Subcutaneous abdominal adipose tissue (tissue), 5 donors: ENCODE measurements around the gene GRAMD2A.

Experiments used
- H3K27ac ChIP-seq: one replicate; pipeline ENCODE4 v1.7.0; 2013; ENCODE audit warnings: low read depth, mild to moderate bottlenecking, inconsistent platforms, low read length, moderate library complexity
- H3K27me3 ChIP-seq, 5 donors: one replicate each; pipeline ENCODE4 v1.7.0; 2013; ENCODE audit warnings: low read length in 5 of 5, inconsistent platforms in 1 of 5; ENCODE audit not compliant: control insufficient read depth in 5 of 5, insufficient read depth in 4 of 5
- H3K36me3 ChIP-seq, 5 donors: one replicate each; pipeline ENCODE4 v1.7.0; 2013; ENCODE audit warnings: low read length in 5 of 5; ENCODE audit not compliant: control insufficient read depth in 5 of 5, insufficient read depth in 5 of 5
- H3K4me1 ChIP-seq, 5 donors: one replicate each; pipeline ENCODE4 v1.7.0; 2013; ENCODE audit warnings: low read length in 5 of 5, mild to moderate bottlenecking in 3 of 5, moderate library complexity in 1 of 5; ENCODE audit not compliant: control insufficient read depth in 5 of 5, insufficient read depth in 5 of 5
- H3K4me3 ChIP-seq, 5 donors: one replicate each; pipeline ENCODE4 v1.7.0; 2013; ENCODE audit warnings: low read length in 5 of 5, low read depth in 1 of 5
- H3K9ac ChIP-seq, 5 donors: one replicate each; pipeline ENCODE4 v1.7.0; 2013; ENCODE audit warnings: low read length in 5 of 5, mild to moderate bottlenecking in 4 of 5, moderate library complexity in 3 of 5
- H3K9me3 ChIP-seq, 5 donors: one replicate each; pipeline ENCODE4 v1.7.0; 2013; ENCODE audit warnings: low read length in 5 of 5; ENCODE audit not compliant: control insufficient read depth in 5 of 5
- donor health status: healthy.
- donor health status: healthy.
- donor health status: healthy.
- donor health status: healthy.
- donor health status: healthy.

GRAMD2A gene

GRCh38 chr15:72169921-72170611, 27.5 kb downstream of the GRAMD2A start:
- H3K36me3 ChIP-seq = no peaks in the 10 kb centered on the region
- peaks cover 0 to 18% (median 12%) of the 10 kb centered on the region in 5 donors for H3K27me3 ChIP-seq
- no peak overlapping the region for H3K4me3 ChIP-seq
- no peak overlapping the region for H3K27ac ChIP-seq
- H3K9ac ChIP-seq = no peak overlapping the region
- H3K4me1 ChIP-seq = no peaks in the 10 kb centered on the region
- H3K9me3 ChIP-seq = no peaks in the 10 kb centered on the region

GRCh38 chr15:72169236-72169920, 28.2 kb downstream of the GRAMD2A start:
- Histone ChIP-seq H3K36me3 (no peaks in the 10 kb centered on the region), H3K9me3 (no peaks in the 10 kb centered on the region), H3K27ac (no peak overlapping the region), H3K9ac (no peak overlapping the region), H3K27me3 (peaks cover 0 to 13% (median 10%) of the 10 kb centered on the region in 5 donors), H3K4me1 (no peaks in the 10 kb centered on the region), H3K4me3 (no peak overlapping the region)

- H3K36me3 ChIP-seq = no peaks in the 10 kb centered on the region
- no peaks in the 10 kb centered on the region for H3K9me3 ChIP-seq
- H3K9ac ChIP-seq = no peak overlapping the region
- no peak overlapping the region for H3K27ac ChIP-seq
- peaks cover 0 to 13% (median 9%) of the 10 kb centered on the region in 5 donors for H3K27me3 ChIP-seq
- no peaks in the 10 kb centered on the region for H3K4me1 ChIP-seq
- no peak overlapping the region for H3K4me3 ChIP-seq
These were observed 28.8 kb downstream of the GRAMD2A start for GRCh38 chr15:72168808-72169190.

GRCh38 chr15:72168131-72168807, 29.3 kb downstream of the GRAMD2A start:
- Histone ChIP-seq H3K36me3 (no peaks in the 10 kb centered on the region), H3K27ac (no peak overlapping the region), H3K4me3 (no peak overlapping the region), H3K4me1 (no peaks in the 10 kb centered on the region), H3K9me3 (no peaks in the 10 kb centered on the region), H3K27me3 (peaks cover 0 to 12% (median 9%) of the 10 kb centered on the region in 5 donors), H3K9ac (no peak overlapping the region)

GRCh38 chr15:72167445-72167844, 30.1 kb downstream of the GRAMD2A start:
- Histone ChIP-seq H3K9ac (no peak overlapping the region), H3K4me1 (no peaks in the 10 kb centered on the region), H3K27me3 (peaks cover 0 to 10% (median 6%) of the 10 kb centered on the region in 5 donors), H3K9me3 (no peaks in the 10 kb centered on the region), H3K36me3 (no peaks in the 10 kb centered on the region), H3K27ac (no peak overlapping the region), H3K4me3 (no peak overlapping the region)

- Histone ChIP-seq H3K4me3 (no peak overlapping the region), H3K4me1 (no peaks in the 10 kb centered on the region), H3K36me3 (no peaks in the 10 kb centered on the region), H3K9ac (no peak overlapping the region), H3K9me3 (no peaks in the 10 kb centered on the region), H3K27ac (no peak overlapping the region), H3K27me3 (peaks cover 0 to 10% (median 6%) of the 10 kb centered on the region in 5 donors)
These were observed 30.7 kb downstream of the GRAMD2A start for GRCh38 chr15:72166716-72167417.

- Histone ChIP-seq H3K9me3 (no peaks in the 10 kb centered on the region), H3K9ac (no peak overlapping the region), H3K27ac (no peak overlapping the region), H3K4me3 (no peak overlapping the region), H3K36me3 (no peaks in the 10 kb centered on the region), H3K4me1 (no peaks in the 10 kb centered on the region), H3K27me3 (peaks cover 0 to 6% (median 2%) of the 10 kb centered on the region in 5 donors)
These were observed 33.9 kb downstream of the GRAMD2A start for GRCh38 chr15:72163719-72164118.

DNA sequence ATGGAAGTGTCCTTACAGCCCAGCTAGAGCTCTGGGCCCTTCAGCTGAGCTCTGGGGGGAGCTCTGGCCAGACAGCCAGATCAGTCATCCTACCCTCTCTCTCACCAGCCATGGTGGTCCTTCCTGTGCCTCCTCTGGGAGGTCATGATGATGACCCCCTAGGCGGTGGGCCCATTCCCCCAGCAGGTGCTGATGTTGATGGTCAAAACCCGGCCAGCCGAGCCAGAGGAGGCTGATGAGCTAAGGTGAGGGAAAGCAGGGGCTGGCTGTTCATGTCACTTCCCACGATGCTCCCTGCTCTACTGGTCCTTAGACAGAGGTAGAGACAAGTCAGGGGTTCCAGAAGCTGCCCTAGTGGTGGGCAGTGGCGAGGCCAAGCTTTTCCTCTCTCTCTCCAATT, 35.0 kb downstream of the GRAMD2A start:
- no peak overlapping the region for H3K9ac ChIP-seq
- no peaks in the 10 kb centered on the region for H3K36me3 ChIP-seq
- no peak overlapping the region for H3K4me3 ChIP-seq
- H3K27me3 ChIP-seq = peaks cover 0 to 6% (median 0%) of the 10 kb centered on the region in 5 donors
- H3K9me3 ChIP-seq = no peaks in the 10 kb centered on the region
- H3K27ac ChIP-seq = no peak overlapping the region
- H3K4me1 ChIP-seq = no peaks in the 10 kb centered on the region

DNA sequence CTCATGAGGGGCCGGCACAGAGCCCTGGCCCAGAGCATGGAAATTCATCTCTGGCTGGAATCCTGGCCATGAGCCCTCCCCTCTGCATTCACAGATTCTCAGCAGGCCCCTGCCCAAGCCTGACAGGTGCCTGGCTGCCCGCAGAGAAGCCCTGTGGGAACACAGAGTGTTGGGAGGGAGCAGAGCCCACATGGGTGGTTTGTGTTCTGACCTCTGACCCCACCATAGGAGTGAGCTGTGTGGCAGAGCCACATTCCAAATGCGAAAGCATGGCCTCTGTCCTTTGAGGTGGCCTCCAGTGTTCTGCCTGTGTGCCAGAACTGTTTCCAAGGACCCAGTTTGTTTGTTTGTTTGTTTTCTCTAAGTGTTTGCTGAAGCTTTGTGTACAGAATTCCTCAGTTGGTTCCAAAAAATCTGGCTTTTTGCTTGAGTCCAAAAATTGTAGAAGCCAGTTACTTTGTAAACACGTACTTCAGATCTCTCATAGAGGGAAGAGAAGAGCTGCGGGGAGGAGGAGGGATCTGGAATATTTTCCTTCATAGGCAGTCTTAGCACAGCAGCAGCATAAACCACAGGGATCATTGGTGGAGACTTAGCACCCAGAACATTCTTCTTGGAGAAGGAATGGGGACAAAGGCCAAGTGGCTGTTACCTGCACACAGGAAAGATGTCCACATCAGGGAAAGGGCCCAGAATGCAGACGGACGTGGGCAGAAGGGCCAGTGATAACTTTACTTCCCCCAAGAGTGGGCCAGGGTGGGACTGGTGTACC, 36.0 kb downstream of the GRAMD2A start:
- Histone ChIP-seq H3K4me3 (no peak overlapping the region), H3K27me3 (peaks cover 0 to 4% (median 0%) of the 10 kb centered on the region in 5 donors), H3K9me3 (no peaks in the 10 kb centered on the region), H3K4me1 (no peaks in the 10 kb centered on the region), H3K9ac (no peak overlapping the region), H3K36me3 (no peaks in the 10 kb centered on the region), H3K27ac (no peak overlapping the region)
